ENCODE results near the gene ZCCHC24. TPM values are rescaled to one million over a fixed set of nuclear protein-coding genes. Genes with fewer than 3 reads are reported as not detected.

ZCCHC24 gene
- total RNA-seq (2022; extraction: Qiagen RNA extraction), result 2.5 to 4.0 TPM (median 3.4 TPM) in 5 replicates

GRCh38 chr10:79445161-79445976, at the start of gene ZCCHC24:
TSS of gene ZCCHC24 (minus strand) at chr10:79445624. CDS start at chr10:79445440, 184 bp downstream.

GRCh38 chr10:79347226-79347893, 98.1 kb downstream of the ZCCHC24 start, which contains the start of gene PPIF:
TSS of gene PPIF (plus strand) at chr10:79347469. CDS start at chr10:79347549, 80 bp downstream.

Other genes starting within 250 kb of the ZCCHC24 start
- 124 to 170 TPM (median 132 TPM) in 5 replicates for gene PPIF, start 98.2 kb downstream of the ZCCHC24 start, total RNA-seq (2022; extraction: Qiagen RNA extraction)
- gene EIF5AL1, start 66.9 kb upstream of the ZCCHC24 start, total RNA-seq (2022; extraction: Qiagen RNA extraction), result 2.0 to 3.1 TPM (median 2.5 TPM) in 5 replicates
- not detected in 5 replicates for gene SFTPA2, start 114.8 kb upstream of the ZCCHC24 start, total RNA-seq (2022; extraction: Qiagen RNA extraction)
- gene SFTPA1, start 165.3 kb upstream of the ZCCHC24 start, total RNA-seq (2022; extraction: Qiagen RNA extraction), result not detected in 5 replicates